NCI-H1092 treated with DMSO at 0.1 percent for 48 hours (cell line): ENCODE measurements around the gene FAM171A1.
"Not testable (repeated sequence)": the region's sequence is repeated elsewhere in the genome, so short reads cannot be mapped to it uniquely, and the experiment has no call there.

ENCODE experiments used
- DNase-seq: peaks from one replicate; lab custom pipeline; 2025; lab: John Stamatoyannopoulos, UW

FAM171A1 gene

DNA sequence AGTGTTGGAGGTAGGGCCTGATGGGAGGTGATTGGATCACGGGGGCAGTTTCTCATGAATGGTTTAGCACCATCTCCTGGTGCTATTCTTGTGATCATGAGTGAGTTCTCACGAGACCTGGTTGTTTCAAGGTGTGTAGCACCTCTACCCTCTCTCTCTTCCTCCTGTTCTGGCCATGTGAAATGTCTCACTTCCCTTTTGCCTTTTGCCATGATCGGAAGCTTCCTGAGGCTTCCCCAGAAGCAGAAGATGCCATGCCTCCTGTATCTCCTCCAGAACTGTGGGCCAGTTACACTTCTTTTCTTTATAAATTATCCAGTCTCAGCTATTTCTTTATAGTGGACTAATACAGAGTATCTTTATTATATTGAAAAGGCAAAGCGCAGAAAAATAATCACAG lies 90.1 kb downstream of the FAM171A1 start:
- no peak for DNase-seq

- DNase-seq = no peak
Observed at GRCh38 chr10:15280462-15280861, 90.6 kb downstream of the FAM171A1 start.

DNA sequence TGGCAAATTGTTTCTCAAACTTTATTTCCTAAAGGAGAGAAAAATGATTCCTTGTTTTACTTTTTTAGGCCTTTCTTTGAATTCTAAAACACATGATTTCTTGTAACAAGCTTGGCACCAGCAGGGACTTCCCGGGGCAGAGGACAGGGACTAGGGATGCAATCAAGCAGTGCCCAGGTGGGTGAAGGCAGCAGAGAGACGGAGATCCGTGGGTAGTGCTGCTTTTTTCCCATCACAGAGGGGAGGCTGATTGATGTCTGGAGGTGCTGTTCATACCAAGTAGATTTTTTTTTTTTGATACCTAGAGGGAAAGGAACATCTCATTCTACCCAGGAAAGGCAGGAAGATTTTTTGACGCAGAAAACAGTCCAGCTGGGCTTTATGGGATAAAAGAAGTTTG lies 91.9 kb downstream of the FAM171A1 start:
- no peak for DNase-seq

DNA sequence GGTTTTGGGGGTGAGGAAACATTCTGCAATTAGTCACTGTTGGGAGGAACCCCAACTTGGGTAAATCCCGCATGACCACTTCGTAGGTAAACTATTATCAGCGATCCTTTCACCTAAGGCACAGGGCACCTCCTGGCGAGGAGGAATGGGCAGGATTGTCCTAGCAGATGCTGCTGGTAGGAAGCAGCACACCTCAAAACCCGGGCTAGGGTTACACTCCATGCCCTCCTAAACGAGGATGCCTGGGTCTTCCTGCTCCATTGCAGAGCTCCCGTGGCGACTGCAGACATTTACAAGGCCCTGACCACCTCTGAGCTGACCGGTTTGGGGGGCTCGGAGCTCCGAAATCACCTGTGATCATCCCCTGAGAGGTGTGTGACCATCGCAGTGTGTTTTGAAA lies 92.3 kb downstream of the FAM171A1 start:
- DNase-seq = no peak

DNA sequence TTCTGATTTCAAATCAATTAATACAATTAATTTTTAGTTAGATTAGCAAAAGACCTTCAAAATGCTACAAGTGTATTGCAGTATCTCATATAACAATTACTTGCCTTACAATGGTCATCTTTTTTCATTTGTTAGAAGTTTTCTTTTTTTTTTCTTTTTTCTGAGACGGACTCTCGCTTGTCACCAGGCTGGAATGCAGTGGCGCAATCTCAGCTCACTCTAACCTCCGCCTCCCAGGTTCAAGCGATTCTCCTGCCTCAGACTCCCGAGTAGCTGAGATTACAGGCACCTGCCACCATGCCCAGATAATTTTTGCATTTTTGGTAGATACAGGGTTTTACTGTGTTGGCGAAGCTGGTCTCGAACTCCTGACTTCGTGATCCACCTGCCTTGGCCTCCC lies 95.0 kb downstream of the FAM171A1 start:
- not testable (repeated sequence) for DNase-seq

DNA sequence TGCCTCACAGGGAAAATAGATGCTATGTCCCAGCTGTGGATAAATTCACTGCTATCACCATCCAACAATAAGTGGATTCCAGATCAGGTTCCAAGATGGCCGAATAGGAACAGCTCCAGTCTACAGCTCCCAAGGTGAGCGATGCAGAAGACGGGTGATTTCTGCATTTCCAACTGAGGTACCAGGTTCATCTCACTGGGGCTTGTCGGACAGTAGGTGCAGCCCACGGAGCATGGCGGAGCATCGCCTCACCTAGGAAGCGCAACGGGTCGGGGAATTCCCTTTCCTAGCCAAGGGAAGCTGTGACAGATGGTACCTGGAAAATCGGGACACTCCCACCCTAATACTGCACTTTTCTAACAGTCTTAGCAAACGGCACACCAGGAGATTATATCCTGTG lies 101.3 kb downstream of the FAM171A1 start:
- not testable (repeated sequence) for DNase-seq

GRCh38 chr10:15267496-15267895 lies 103.6 kb downstream of the FAM171A1 start:
- DNase-seq = no peak

DNA sequence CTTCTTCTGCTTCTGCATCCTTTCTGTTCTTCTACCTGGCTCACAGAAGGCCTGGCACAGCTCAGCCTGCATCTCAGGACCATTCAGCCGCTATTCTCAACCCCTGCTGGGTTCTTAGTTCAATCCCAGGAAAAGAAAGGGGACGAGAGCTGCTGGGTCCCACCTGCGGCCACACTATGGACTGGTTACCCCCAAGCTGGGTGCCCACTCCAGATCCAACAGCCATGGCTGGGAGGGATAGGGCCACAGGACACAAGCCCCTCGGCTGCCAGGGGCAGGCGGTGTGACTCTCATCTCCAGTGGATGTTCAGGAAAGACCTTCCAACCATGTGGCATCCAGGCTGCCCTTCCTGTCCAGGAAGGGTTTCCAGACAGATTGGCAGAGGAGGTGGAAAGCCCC lies 105.0 kb downstream of the FAM171A1 start:
- DNase-seq = no peak

GRCh38 chr10:15265558-15265957 lies 105.5 kb downstream of the FAM171A1 start:
- no peak for DNase-seq

GRCh38 chr10:15265056-15265455 lies 106.0 kb downstream of the FAM171A1 start:
- no peak for DNase-seq

GRCh38 chr10:15263657-15264323 lies 107.3 kb downstream of the FAM171A1 start:
- no peak for DNase-seq

DNA sequence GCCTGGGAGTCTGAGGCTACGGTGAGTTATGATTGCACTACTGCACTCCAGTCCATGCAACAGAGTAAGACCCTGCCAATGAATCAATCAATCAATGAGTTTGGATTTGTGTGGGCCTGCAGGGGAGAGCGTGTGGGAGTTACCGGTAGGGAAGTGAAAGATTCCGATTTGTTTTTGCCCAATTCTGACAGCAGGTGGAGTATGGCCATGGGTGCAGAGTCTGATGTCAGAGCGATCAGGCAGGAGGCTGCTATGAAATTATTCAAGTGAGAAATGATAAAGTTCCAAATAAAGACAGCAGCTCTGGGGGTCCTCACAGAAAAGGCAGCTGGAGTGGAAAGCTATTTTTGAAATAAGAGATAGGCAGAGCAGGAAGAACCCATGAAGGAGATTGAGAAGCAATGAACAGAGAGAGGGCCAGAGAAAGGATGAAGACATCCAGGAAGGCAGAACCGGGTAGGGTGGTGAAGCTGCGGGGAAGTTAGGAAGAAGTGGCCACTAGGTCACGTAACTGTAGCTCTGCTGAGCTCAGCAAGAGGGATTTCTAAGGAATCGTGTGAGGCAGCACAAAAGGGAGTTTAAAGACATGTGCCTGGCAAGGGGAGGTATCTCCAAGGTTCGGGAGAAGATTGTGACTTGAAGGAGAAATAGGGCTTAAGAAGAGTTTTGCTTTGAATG lies 108.9 kb downstream of the FAM171A1 start:
- DNase-seq = no peak

DNA sequence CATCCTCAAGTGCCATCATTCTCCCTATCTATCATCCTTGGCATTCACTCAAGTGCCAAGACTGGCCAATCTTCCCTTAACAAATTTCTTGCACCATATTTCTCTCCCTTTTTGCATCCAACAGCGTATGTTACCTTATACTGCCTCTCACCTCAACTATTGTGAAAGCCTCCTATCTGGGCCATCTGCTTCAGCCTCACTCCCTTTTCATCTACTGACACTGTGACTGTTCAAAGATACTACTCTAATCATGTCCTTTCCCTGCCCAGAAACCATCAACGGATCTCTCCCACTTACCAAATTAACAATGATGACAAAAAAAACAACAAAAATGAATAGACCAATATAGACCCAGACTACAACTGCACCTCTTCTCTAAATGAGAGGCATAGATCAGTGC lies 112.0 kb downstream of the FAM171A1 start:
- DNase-seq = no peak

GRCh38 chr10:15258255-15258654 lies 112.8 kb downstream of the FAM171A1 start:
- no peak for DNase-seq

DNA sequence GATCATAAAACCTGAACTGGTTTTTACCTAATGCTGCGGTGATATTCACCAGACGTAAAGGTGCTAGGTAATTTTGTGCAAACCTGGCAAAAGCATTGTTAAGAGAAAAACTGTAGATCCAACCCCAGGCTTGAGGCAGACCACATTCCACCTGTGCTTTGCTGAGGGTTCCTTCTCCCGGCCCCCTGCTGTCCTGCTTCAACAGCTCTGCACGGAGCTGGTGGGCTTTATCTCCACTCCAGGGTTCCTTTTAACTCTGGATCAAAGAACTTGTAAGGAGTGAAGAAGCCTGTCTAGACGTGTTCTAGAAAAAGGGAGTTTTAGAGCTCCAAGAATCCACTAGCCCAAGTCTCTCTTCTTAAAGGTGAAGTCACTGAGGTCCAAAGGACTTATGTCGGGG lies 115.1 kb downstream of the FAM171A1 start:
- DNase-seq = no peak

- DNase-seq = no peak
Observed at GRCh38 chr10:15254808-15255648, 116.1 kb downstream of the FAM171A1 start.

DNA sequence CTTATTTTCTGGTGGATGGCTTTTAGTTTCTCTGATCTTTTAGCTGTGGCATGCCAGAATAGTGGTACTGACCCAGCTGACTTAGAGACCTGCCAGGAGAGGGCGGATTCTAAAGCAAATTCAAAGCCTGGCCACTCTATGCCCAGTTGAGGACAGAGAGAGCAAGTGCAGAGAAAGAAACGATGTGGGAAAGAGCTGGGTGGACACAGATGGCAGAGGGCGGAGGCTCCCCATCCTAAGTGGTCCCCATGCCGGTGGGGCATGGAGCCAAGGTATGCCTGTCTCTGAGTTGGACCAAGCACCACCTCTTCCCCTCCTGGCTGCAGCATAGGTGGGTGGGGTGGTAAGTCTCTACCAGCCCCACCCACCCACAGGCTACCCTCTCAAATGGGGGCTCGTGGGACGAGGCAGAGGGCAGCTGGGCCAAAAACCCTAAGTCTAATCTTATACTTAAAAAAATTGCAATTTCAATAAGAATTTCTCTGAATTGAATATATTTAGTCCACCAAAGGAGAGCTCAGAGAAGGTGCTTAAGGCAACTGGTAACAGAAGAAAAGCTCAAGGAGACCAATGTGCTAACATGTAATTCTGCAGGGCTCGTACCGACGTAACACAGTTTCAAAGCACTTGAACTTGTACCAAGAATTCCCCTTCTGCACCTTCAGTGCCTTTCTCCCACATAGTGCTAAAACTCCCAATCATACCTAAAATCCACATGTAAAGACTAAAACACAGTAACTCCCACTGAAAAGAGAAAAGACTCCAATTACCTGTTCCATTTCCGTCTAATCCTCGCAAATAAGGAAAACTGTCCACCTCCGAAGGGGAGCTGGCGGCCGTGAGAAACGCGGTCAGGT lies 116.9 kb downstream of the FAM171A1 start:
- DNase-seq = no peak

GRCh38 chr10:15252396-15252795 lies 118.7 kb downstream of the FAM171A1 start:
- no peak for DNase-seq

DNA sequence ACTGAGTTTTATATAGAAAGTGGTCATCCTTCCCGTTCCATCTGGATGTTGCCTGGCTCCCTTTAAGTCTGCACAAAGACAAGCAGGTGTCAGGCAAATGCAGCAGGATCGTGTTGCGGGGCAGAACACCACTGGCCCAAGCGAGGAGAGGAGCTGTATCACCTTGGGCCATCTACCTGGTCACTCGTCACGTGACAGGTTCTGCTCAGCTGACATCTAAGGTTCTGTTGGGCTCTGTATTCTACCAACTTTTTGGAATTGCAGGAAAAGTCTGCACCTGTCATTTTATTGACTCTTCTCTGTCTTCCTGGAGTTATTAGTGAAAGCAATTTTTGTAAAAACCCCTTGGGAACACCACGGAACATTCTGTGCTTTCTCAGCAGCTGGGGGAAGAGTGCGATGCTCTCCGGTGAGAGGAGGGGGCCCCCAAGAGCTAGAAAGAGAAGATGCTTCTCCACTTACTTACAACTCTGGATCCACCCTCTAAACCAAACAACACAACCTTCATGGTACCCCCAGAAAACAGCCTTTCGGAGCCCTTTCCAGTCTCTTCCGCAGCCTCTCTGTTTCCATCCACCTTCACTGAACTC lies 119.2 kb downstream of the FAM171A1 start:
- DNase-seq = no peak

DNA sequence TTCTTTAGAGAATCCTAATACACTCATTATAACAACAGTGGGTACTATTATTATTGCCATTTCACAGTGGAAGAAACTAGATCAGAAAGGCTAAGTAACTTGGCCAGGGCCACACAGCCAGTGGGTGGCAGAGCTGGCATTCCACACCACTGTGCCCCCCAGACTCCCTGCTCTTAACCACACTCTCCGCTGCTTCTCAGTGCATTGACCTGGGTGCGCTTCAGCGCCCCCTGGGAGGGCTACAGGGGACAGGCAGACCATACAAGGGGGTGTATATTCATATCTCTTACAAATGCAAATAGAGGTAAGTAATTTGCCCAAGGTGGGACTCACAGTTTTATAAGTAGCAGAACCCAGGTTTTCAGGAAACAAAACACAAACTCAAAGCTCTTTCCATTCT lies 125.6 kb downstream of the FAM171A1 start:
- no peak for DNase-seq

GRCh38 chr10:15244635-15245197 lies 126.4 kb downstream of the FAM171A1 start:
- no peak for DNase-seq
